ENCODE measurements around the gene SLC43A3.
"Not testable (repeated sequence)": the region's sequence is repeated elsewhere in the genome, so short reads cannot be mapped to it uniquely, and the experiment has no call there.

SLC43A3 gene

DNA sequence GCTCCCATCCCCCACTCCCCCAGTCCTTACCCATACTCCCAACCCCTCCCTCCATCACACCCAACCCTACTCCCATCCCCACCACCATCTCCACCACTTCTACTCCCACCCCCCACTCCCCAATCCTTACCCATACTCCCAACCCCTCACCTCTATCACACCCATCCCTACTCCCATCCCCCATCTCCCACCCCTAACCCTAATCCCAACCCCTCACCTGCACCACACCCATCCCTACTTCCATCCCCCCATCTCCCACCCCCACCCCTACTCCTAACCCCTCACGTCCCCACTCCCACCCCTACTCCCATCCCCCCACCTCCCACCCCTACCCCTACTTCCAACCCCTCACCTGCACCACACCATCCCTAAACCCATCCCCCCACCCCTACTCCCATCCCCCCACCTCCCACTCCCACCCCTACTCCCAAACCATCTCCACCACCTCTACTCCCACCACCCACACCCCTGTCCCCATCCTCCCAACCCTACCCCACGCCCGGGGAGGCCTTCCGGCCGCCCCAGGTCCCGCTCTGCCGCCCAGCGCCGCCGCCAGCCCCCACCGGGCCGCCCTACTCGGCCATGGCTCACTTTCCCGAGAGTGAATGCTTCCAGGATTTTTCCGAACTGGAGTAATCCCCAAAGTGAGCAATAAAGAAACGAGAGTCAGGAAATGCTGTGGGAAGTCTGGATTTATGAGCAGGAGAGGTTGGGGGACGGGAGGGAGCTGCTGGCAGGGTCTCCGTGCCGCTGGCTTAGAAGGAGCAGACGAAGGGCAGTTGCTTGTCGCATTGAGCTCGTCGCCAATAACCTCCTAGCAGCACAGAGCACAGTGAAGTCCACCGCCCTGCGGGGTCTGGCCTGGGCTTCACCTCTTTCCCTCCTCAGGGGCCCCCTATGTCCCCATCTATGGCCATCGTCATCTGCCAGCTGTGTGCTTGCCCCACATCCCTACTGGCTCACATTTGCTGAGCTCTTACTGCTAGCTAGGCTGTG, 50.5 kb downstream of the SLC43A3 start:
- no peak for DNase-seq

- DNase-seq: no peak
Measured at GRCh38 chr11:57375490-57375889, 51.4 kb downstream of the SLC43A3 start.

DNA sequence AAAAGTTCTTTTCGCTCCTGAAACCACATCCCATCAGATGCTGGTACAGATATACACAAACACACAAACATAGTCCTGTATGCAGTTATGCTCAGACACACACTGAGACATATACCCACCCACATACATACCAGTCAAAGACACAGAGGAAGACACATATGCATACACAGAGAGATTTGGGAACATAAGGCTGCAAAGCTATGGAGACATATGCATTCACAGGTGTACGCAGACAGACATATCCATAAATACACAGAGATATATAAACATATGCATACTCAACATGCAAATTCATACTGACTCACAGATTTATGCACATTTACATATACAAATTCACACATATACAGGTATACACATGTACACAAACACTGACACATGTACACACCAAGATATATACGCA, 52.0 kb downstream of the SLC43A3 start:
- DNase-seq: no peak

- no peak for DNase-seq
Measured at GRCh38 chr11:57373146-57373545, 53.8 kb downstream of the SLC43A3 start.

- DNase-seq: no peak
Measured at GRCh38 chr11:57370941-57371340, 56.0 kb downstream of the SLC43A3 start.

DNA sequence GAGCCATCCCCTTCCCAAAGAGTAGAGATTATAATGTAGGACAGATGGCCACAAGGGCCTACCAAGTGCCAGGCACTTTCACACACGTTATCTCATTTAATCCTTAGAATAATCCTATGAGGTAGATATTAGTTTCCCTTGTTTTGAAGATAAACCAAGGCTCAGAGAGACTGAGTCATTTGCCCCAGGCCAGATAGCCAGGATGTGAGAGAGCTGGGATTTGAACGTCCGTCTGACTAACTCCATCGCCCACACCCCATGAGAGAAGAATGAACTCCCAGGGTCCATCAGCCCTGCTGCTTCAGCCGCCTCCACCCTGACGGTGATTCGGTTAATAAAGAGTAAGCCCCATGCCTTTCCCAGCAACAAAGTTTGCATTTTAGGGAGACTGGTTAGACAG, 56.7 kb downstream of the SLC43A3 start:
- no peak for DNase-seq

- DNase-seq: no peak
Measured at GRCh38 chr11:57368845-57369232, 58.1 kb downstream of the SLC43A3 start.

- DNase-seq: peak; percentile 29 to 44
Measured at GRCh38 chr11:57368106-57368844, 58.6 kb downstream of the SLC43A3 start.

DNA sequence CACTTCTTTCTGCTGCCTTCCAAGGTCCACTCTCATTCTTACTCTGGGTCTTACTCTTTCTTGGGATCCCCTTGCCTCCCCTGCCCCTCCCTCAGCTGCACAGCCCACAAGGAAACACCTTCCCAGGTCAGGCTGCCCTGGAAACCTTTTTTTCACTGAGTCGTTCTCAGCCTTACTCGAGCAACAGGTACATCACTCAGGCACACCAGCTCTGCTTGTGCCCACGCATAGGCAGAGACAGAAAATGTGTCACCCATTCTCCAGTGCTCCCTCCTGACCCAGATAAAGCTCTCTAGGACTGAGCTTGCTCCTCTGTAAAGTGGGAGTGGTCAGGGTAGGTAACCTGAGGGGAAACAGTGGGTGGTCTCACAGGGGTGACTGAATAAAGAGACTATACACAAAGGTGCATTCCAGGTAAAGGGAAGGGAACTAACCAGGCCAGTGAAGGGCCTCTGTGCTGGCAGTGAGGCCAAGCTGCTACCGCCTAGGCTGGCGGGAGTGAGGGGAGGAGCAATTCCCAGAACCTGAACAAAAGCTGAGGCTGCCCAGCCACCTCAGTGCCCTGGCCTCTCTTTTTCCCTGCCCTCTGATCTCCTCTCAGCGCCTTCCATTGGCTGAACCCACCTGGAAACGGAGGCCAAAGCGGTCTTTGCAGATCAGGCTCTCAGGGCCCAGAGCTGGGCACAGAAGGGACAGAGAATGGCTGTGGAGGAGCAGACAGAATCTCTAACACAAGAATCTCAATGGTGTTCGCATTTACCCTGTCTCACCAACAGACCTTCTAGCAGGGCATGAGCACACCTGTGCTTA, 61.9 kb downstream of the SLC43A3 start:
- DNase-seq: no peak

DNA sequence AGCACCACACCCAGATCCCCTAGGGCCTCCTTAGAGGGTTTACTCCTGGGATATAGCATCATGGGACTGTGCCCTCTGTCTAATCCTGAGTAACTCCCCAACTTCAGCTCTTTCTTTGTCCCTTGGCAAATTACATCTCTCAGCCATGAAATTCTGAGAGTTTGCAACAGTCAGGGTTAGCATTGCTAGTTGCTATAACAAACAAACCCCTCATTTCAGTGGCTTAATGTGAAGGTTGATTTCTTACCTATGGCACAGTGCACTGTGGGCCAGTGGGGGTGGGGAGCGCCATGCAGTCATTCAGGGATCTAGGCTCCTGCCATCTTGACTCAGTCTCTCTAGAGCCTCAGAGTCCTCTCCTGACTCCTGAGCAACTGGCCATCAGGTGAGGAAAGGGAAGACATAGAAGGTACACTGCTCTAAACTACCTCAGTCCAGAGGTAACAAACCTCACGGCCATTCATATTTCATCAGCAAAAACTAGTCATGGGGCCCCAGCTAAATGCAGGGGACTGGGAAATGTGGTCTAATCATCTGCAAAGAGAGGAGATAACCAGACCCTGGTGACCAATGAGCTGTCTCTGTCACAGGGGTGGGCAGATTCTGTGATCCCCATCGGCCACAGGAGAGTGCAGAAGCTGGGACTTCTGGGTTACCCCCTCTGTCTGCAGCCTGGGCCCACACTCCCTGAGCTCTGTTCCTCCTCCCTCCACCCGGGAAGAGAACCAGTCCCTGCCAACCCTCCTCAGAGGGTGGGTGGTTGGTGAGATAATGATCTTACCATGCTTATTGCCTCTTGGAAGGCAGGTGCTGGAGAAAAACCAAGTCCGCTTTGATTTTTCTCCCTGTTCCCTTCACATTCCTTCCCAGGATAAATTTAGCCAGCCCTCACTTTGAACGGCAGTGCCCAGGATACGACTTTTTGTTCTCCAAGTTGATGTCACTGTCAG, 63.5 kb downstream of the SLC43A3 start:
- no peak for DNase-seq

GRCh38 chr11:57361926-57362325, 65.0 kb downstream of the SLC43A3 start:
- DNase-seq: no peak

- not testable (repeated sequence) for DNase-seq
Measured at GRCh38 chr11:57361420-57361819, 65.5 kb downstream of the SLC43A3 start.

DNA sequence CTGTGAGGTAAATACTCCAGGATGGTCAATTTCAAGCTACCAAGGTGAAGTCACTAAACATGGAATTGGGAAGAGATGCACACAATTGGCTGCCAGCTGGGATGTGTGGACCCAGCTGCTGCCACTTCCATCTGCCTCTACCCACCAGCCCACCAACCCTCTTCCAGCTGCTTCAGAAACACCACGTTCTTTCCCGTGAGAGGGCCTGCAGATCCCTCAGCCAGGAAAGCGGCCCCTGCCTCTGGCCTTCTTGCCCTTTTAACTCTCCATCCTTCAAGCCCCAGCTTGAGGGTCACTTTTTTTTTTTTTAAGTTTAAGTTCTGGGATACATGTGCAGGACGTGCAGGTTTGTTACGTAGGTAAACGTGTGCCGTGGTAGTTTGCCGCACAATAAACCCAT, 65.9 kb downstream of the SLC43A3 start:
- no peak for DNase-seq

DNA sequence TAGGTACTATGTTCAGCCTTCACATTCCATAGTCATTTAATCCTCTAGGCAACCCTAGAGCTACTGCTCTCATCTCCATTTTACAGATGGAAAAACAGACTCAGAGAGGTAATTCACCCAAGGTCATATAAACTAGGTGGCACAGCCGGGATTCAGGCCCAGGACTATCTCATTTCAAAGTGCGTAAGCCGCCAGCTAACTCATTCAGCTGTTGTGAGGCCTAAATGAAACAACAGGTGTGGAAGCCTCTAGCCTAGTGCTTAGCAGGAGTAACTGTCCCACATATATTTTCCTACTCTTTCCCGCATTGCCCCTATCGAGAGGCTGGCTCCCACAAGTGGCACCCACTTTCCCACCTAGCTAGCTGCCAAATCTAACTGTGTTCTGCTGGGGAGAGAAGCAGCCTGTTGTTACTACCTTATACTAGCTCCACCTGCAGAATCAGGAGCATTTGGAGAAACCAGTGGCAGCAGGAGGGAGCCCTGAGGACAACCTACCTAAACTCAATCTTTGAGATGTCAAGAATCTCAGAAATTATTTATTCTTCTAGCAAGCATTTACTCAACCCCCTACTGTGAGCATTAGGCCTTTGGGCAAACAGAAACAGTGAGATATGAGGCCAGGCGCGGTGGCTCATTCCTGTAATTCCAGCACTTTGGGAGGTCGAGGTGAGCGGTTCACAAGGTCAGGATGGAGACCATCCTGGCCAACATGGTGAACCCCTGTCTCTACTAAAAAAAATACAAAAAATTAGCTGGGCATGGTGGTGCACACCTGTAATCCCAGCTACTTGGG, 66.8 kb downstream of the SLC43A3 start:
- no peak for DNase-seq

GRCh38 chr11:57359396-57359795, 67.5 kb downstream of the SLC43A3 start:
- DNase-seq: no peak

- no peak for DNase-seq
Measured at GRCh38 chr11:57358991-57359390, 67.9 kb downstream of the SLC43A3 start.

- DNase-seq: peak in 1 of 2 donors; percentile 41
Measured at GRCh38 chr11:57358543-57358961, 68.4 kb downstream of the SLC43A3 start.

- DNase-seq: no peak
Measured at GRCh38 chr11:57357856-57358255, 69.1 kb downstream of the SLC43A3 start.

GRCh38 chr11:57357310-57357709, 69.6 kb downstream of the SLC43A3 start:
- DNase-seq: no peak

All from inflammatory macrophage treated with lipopolysaccharide for 1 hour (primary cell).